ENCODE measurements around the gene FAM53A.

Gene FAM53A

GRCh38 chr4:1592068-1592708, 91.9 kb downstream of the FAM53A start:
- DNase-seq (ENCODE audit: low spot score): no peak

- no peak for DNase-seq (ENCODE audit: low spot score)
Measured at GRCh38 chr4:1591107-1591506, 93.0 kb downstream of the FAM53A start.

DNA sequence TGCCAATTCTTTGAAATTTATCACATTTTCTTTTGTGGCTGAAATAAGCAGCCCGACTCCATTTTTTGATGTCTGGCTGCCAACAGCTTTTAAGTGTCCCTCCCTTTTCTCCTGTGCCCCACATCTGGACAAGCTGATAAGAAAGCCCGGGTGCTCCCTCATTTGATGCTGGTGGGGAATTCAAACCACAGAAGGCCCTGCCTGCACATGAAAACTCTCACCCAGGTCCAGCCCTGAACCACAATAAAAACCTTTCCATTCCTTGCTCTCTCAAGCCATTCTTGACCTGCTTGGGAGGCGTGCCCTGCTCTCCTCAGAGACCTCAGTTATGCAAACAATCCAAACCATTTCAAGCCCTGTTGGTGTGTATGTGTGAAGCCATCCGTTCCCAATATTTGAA, 93.9 kb downstream of the FAM53A start:
- DNase-seq (ENCODE audit: low spot score): no peak
